GM19463 (cell line): ENCODE results near the gene JPH3.
"Not testable (repeated sequence)": the region's sequence is repeated elsewhere in the genome, so short reads cannot be mapped to it uniquely, and the experiment has no call there.

Source experiments
- ATAC-seq: cut with Tn5 transposase; IDR thresholded peaks from one replicate; pipeline ENCODE4 v1.9.1; 2021; ENCODE audit warnings: mild to moderate bottlenecking, moderate library complexity; ENCODE audit not compliant: unreplicated experiment

Gene JPH3

GRCh38 chr16:87572959-87573358 lies 29.3 kb upstream of the JPH3 start:
- no peak for ATAC-seq

- ATAC-seq = no peak
These were observed 27.1 kb upstream of the JPH3 start for GRCh38 chr16:87575027-87575804.

GRCh38 chr16:87576171-87576570 lies 26.1 kb upstream of the JPH3 start:
- ATAC-seq = no peak

- ATAC-seq = not testable (repeated sequence)
These were observed 24.0 kb upstream of the JPH3 start for GRCh38 chr16:87578142-87578930.

GRCh38 chr16:87579691-87580090 lies 22.6 kb upstream of the JPH3 start:
- no peak for ATAC-seq

- no peak for ATAC-seq
These were observed 21.4 kb upstream of the JPH3 start for GRCh38 chr16:87580855-87581261.

GRCh38 chr16:87581857-87582215 lies 20.5 kb upstream of the JPH3 start:
- ATAC-seq = no peak

- no peak for ATAC-seq
These were observed 19.9 kb upstream of the JPH3 start for GRCh38 chr16:87582216-87582965.

- ATAC-seq = no peak
These were observed 19.4 kb upstream of the JPH3 start for GRCh38 chr16:87582966-87583325.

GRCh38 chr16:87583453-87584131 lies 18.7 kb upstream of the JPH3 start:
- ATAC-seq = no peak

GRCh38 chr16:87584271-87584670 lies 18.0 kb upstream of the JPH3 start:
- no peak for ATAC-seq

GRCh38 chr16:87584975-87585374 lies 17.3 kb upstream of the JPH3 start:
- no peak for ATAC-seq

GRCh38 chr16:87585442-87586200 lies 16.7 kb upstream of the JPH3 start:
- ATAC-seq = no peak

GRCh38 chr16:87586201-87586782 lies 16.0 kb upstream of the JPH3 start:
- no peak for ATAC-seq

- ATAC-seq = no peak
These were observed 14.7 kb upstream of the JPH3 start for GRCh38 chr16:87587636-87588035.

- no peak for ATAC-seq
These were observed 10.1 kb upstream of the JPH3 start for GRCh38 chr16:87592018-87592712.

- ATAC-seq = no peak
These were observed 8.5 kb upstream of the JPH3 start for GRCh38 chr16:87593710-87594258.

- ATAC-seq = no peak
These were observed 6.6 kb upstream of the JPH3 start for GRCh38 chr16:87595712-87596111.

GRCh38 chr16:87597324-87597830 lies 4.9 kb upstream of the JPH3 start:
- no peak for ATAC-seq
